Endothelial cell of umbilical vein (primary cell): Measurements from ENCODE around the gene ODF2L.

Source experiments
- CTCF ChIP-seq, 2 donors: IDR thresholded peaks; 1 replicate in 1 of 2; 2 replicates in 1 of 2; pipeline ENCODE4 v1.5.1; 2011; ENCODE audit warnings: low read length in 2 of 2, mild to moderate bottlenecking in 2 of 2, moderate library complexity in 2 of 2, control low read depth in 1 of 2, inconsistent platforms in 1 of 2, low read depth in 1 of 2; ENCODE audit not compliant: insufficient read depth in 1 of 2; ENCODE audit errors: extremely low read depth in 1 of 2
- EZH2 ChIP-seq: IDR thresholded peaks from 2 replicates; pipeline ENCODE4 v1.6.1; 2012; ENCODE audit warnings: borderline replicate concordance, low read depth, mild to moderate bottlenecking, moderate library complexity, low read length, inconsistent platforms; ENCODE audit not compliant: severe bottlenecking
- GATA2 ChIP-seq: IDR thresholded peaks from 2 replicates; pipeline ENCODE4 v1.7.0; 2011; ENCODE audit warnings: low read depth, mild to moderate bottlenecking, moderate library complexity, mixed read lengths, low read length; ENCODE audit not compliant: insufficient read length, insufficient read depth
- JUN ChIP-seq: IDR thresholded peaks from 2 replicates; pipeline ENCODE4 v1.6.1; 2011; ENCODE audit warnings: borderline replicate concordance, low read depth; ENCODE audit not compliant: insufficient read length, insufficient read depth
- MAX ChIP-seq: IDR thresholded peaks from 2 replicates; pipeline ENCODE4 v1.6.1; 2011; ENCODE audit not compliant: insufficient read depth, insufficient read length
- POLR2A ChIP-seq: IDR thresholded peaks from 2 replicates; pipeline ENCODE4 v1.6.1; 2012; ENCODE audit warnings: low read depth, mild to moderate bottlenecking, control low read depth, low read length
- POLR2AphosphoS5 ChIP-seq: IDR thresholded peaks from 2 replicates; pipeline ENCODE4 v1.6.1; 2012; ENCODE audit warnings: low read depth, mild to moderate bottlenecking, control low read depth, low read length, moderate library complexity; ENCODE audit not compliant: insufficient read depth

GRCh38 chr1:86429122-86429725, 33.1 kb upstream of the ODF2L start:
- TF ChIP-seq POLR2A: no peak
- no peak for TF ChIP-seq CTCF (IDR thresholded peaks at IDR 0.05; ENCODE audit: extremely low read depth in 1 of 2, insufficient read depth in 1 of 2, low read depth in 1 of 2, low read length in 2 of 2)
- TF ChIP-seq EZH2: no peak
- TF ChIP-seq JUN: no peak
- no peak for TF ChIP-seq POLR2AphosphoS5
- no peak for TF ChIP-seq GATA2
- TF ChIP-seq MAX: no peak
